Pancreas (tissue), 10 donors: ENCODE measurements around the gene BLACAT1. TPM values are rescaled to one million over a fixed set of nuclear protein-coding genes. Genes with fewer than 3 reads are reported as not detected.
"Not testable (repeated sequence)": the region's sequence is repeated elsewhere in the genome, so short reads cannot be mapped to it uniquely, and the experiment has no call there.

ENCODE experiments used
- ATAC-seq, 4 donors: fragments of 200-7000 bp; cut with Tn5 transposase; one replicate each; pipeline versions ENCODE4 v1.8.0 to v1.9.1; 2020; ENCODE audit warnings: mild to moderate bottlenecking in 4 of 4, moderate library complexity in 4 of 4
- DNase-seq, 6 donors: peaks; one replicate each; pipeline ENCODE4 v3.0.0-alpha.2; 2020
- FAIRE-seq: peaks from 2 replicates; lab custom pipeline; 2012; peaks lifted over from hg19 to GRCh38; lab: Jason Lieb, UNC
- H3K27ac ChIP-seq, 4 donors: fragments of 200-600 bp; sonication (generic); 1 replicate in 3 of 4; 2 replicates in 1 of 4; pipeline versions ENCODE4 v1.5.0 to v1.8.0; 2020
- H3K27me3 ChIP-seq, 4 donors: fragments of 200-600 bp; one replicate each; pipeline ENCODE4 v1.8.0; 2021
- H3K36me3 ChIP-seq, 3 donors: fragments of 200-600 bp; sonication (generic) in 1 of 3; one replicate each; pipeline versions ENCODE4 v1.5.0 to v1.8.0; 2020 to 2021
- H3K4me1 ChIP-seq, 3 donors: fragments of 200-600 bp; one replicate each; pipeline ENCODE4 v1.8.0; 2021
- H3K4me3 ChIP-seq, 4 donors: fragments of 200-600 bp; sonication (generic) in 2 of 4; one replicate each; pipeline versions ENCODE4 v1.5.0 to v1.8.0; 2020 to 2021
- H3K9me3 ChIP-seq, 4 donors: fragments of 200-600 bp; one replicate each; pipeline ENCODE4 v1.8.0; 2021
- CTCF ChIP-seq, 4 donors: fragments of 200-600 bp; sonication (generic) in 3 of 4; IDR thresholded peaks; one replicate each; pipeline versions ENCODE4 v1.5.0 to v1.8.0; 2021; ENCODE audit warnings: antibody characterized with exemption in 4 of 4
- WGBS, 2 donors: extraction: QIAGEN DNeasy Blood & Tissue Kit; methylation state at CpG; one replicate each; pipeline ENCODE4 v1.1.7; 2013; 5-methylcytosine and 5-hydroxymethylcytosine counted together
- intact Hi-C, 3 donors: fragments of 100-400 bp; cut with DNase I; formaldehyde crosslinking; loops; one replicate each; pipeline versions ENCODE4 v1.11.1 to v1.14.2; 2022
- polyA plus RNA-seq, 2 donors: library from polyadenylated mRNA; stranded (reverse); fragments of 200-250 nt; gene quantifications; one replicate each; pipeline ENCODE4 v1.2.3, GENCODE V29; 2013
- total RNA-seq, 6 donors: library from RNA; stranded (reverse); fragmentation: NEBNext Ultra II Directional in 4 of 6; extraction: Animal tissue kit (Norgen Biotek cat#: 25700) in 4 of 6; gene quantifications; one replicate each; pipeline versions ENCODE4 v1.2.1 to v1.2.4, GENCODE V29; 2021 to 2023
- donor health status: healthy with polysubstance abuse.
- donor health status: DM: no; HTN: no; CAD: no; lungs with moderate emphysema.
- donor health status: DM: no; HTN: no; CAD: no.
- donor health status: control.
- donor health status: control.
- donor health status: Bipolar disorder and iron deficiency.
- donor health status: DM: yes; HTN: yes; CAD: no.
- donor health status: DM: no; HTN: no; CAD: no.
- donor health status: DM: no; HTN: no; CAD: no.
- donor health status: DM: yes; HTN: yes; CAD: no.

The BLACAT1 gene
- total and polyA plus RNA-seq, 8 donors: 0.09 to 0.34 (median 0.17) TPM; not detected in 2

GRCh38 chr1:205437570-205437969 lies 18.3 kb downstream of the BLACAT1 start:
- Histone ChIP-seq H3K4me3 (no peak overlapping the region), H3K36me3 (no peaks in the 10 kb centered on the region), H3K9me3 (no peaks in the 10 kb centered on the region), H3K27ac (no peak overlapping the region), H3K4me1 (peaks cover 0 to 21% (median 7%) of the 10 kb centered on the region in 3 donors), H3K27me3 (no peaks in the 10 kb centered on the region)
- no peak for ATAC-seq
- FAIRE-seq: no peak
- intact Hi-C loops: loop anchor here in 1 of 3 donors (10.0 kb wide), 1 partner anchor 103 kb away; no protein-coding TSS in a partner anchor
- no peak for DNase-seq
- 77 to 93% methylated on average over 2 of the region's 2 CpGs for WGBS, 2 donors
- no peak for TF ChIP-seq CTCF (IDR thresholded peaks at IDR 0.05)

GRCh38 chr1:205436776-205437410 lies 19.0 kb downstream of the BLACAT1 start:
- Histone ChIP-seq H3K27me3 (no peaks in the 10 kb centered on the region), H3K27ac (no peak overlapping the region), H3K36me3 (no peaks in the 10 kb centered on the region), H3K9me3 (no peaks in the 10 kb centered on the region), H3K4me1 (peaks cover 0 to 19% (median 4%) of the 10 kb centered on the region in 3 donors), H3K4me3 (no peak overlapping the region)
- FAIRE-seq (no peak), ATAC-seq (no peak), DNase-seq (no peak)
- intact Hi-C loops: loop anchor here in 1 of 3 donors (10.0 kb wide), 1 partner anchor 102 kb away; no protein-coding TSS in a partner anchor
- 78 to 80% methylated on average over 5 of the region's 5 CpGs for WGBS, 2 donors
- TF ChIP-seq CTCF (IDR thresholded peaks at IDR 0.05): no peak

GRCh38 chr1:205435578-205436573 lies 20.0 kb downstream of the BLACAT1 start:
- Histone ChIP-seq H3K9me3 (no peaks in the 10 kb centered on the region), H3K4me3 (no peak overlapping the region), H3K4me1 (peaks cover 0 to 12% (median 0%) of the 10 kb centered on the region in 3 donors), H3K27me3 (no peaks in the 10 kb centered on the region), H3K27ac (no peak overlapping the region), H3K36me3 (no peaks in the 10 kb centered on the region)
- no peak for FAIRE-seq
- DNase-seq: no peak
- no peak for ATAC-seq
- intact Hi-C loops: loop anchor here in 1 of 3 donors (10.0 kb wide), 1 partner anchor 101 kb away; no protein-coding TSS in a partner anchor
- 48 to 55% methylated on average over 10 to 11 of the region's 11 CpGs for WGBS, 2 donors
- TF ChIP-seq CTCF (IDR thresholded peaks at IDR 0.05): no peak

GRCh38 chr1:205434738-205435137 lies 21.1 kb downstream of the BLACAT1 start:
- no peak for TF ChIP-seq CTCF (IDR thresholded peaks at IDR 0.05)
- Histone ChIP-seq H3K27me3 (no peaks in the 10 kb centered on the region), H3K36me3 (no peaks in the 10 kb centered on the region), H3K4me3 (no peak overlapping the region), H3K27ac (no peak overlapping the region), H3K4me1 (peaks cover 0 to 6% (median 0%) of the 10 kb centered on the region in 3 donors), H3K9me3 (no peaks in the 10 kb centered on the region)
- no peak for DNase-seq
- FAIRE-seq: no peak
- WGBS, 2 donors: 56 to 64% methylated on average over 6 of the region's 6 CpGs
- intact Hi-C loops: loop anchor here in 1 of 3 donors (10.0 kb wide), 1 partner anchor 100 kb away; no protein-coding TSS in a partner anchor
- no peak for ATAC-seq

- not testable (repeated sequence) for FAIRE-seq, H3K27ac ChIP-seq, ATAC-seq, H3K4me3 ChIP-seq, H3K27me3 ChIP-seq, H3K4me1 ChIP-seq, DNase-seq, H3K36me3 ChIP-seq, H3K9me3 ChIP-seq
- intact Hi-C loops: loop anchor here in 1 of 3 donors (10.0 kb wide), 1 partner anchor 98 kb away; no protein-coding TSS in a partner anchor
- WGBS, 2 donors: 49 to 67% methylated on average over 1 of the region's 1 CpG
Observed at GRCh38 chr1:205432692-205433091, 23.2 kb downstream of the BLACAT1 start.
